HuH-7 (cell line): ENCODE results near the gene SIRT1.
"Not testable (repeated sequence)": the region's sequence is repeated elsewhere in the genome, so short reads cannot be mapped to it uniquely, and the experiment has no call there.

ENCODE experiments used
- DNase-seq: peaks from one replicate; pipeline ENCODE4 v3.0.0; 2011; ENCODE audit warnings: low spot score

Gene SIRT1

GRCh38 chr10:67877421-67877820 is 7.0 kb upstream of the SIRT1 start:
- DNase-seq = not testable (repeated sequence)

GRCh38 chr10:67878133-67878532 is 6.3 kb upstream of the SIRT1 start:
- DNase-seq = no peak

- DNase-seq = no peak
Measured at GRCh38 chr10:67883710-67884312, 645 bp upstream of the SIRT1 start.

- peak; percentile 73 for DNase-seq
Measured at GRCh38 chr10:67884842-67885670, 600 bp downstream of the SIRT1 start.

- DNase-seq = no peak
Measured at GRCh38 chr10:67893637-67894036, 9.2 kb downstream of the SIRT1 start.

GRCh38 chr10:67903581-67903980 is 19.1 kb downstream of the SIRT1 start:
- DNase-seq = no peak

- no peak for DNase-seq
Measured at GRCh38 chr10:67912331-67912946, 28.0 kb downstream of the SIRT1 start.

GRCh38 chr10:67914777-67915340 is 30.4 kb downstream of the SIRT1 start:
- no peak for DNase-seq

- DNase-seq = no peak
Measured at GRCh38 chr10:67917169-67917568, 32.7 kb downstream of the SIRT1 start.

- no peak for DNase-seq
Measured at GRCh38 chr10:67917679-67918078, 33.2 kb downstream of the SIRT1 start.

GRCh38 chr10:67921065-67921464 is 36.6 kb downstream of the SIRT1 start:
- DNase-seq = no peak

- no peak for DNase-seq
Measured at GRCh38 chr10:67923551-67923950, 39.1 kb downstream of the SIRT1 start.

GRCh38 chr10:67924136-67924535 is 39.7 kb downstream of the SIRT1 start:
- DNase-seq = no peak

GRCh38 chr10:67925449-67926005 is 41.1 kb downstream of the SIRT1 start:
- no peak for DNase-seq

- DNase-seq = no peak
Measured at GRCh38 chr10:67926951-67927350, 42.5 kb downstream of the SIRT1 start.

GRCh38 chr10:67933199-67933598 is 48.7 kb downstream of the SIRT1 start:
- no peak for DNase-seq

- no peak for DNase-seq
Measured at GRCh38 chr10:67934336-67934735, 49.9 kb downstream of the SIRT1 start.

- no peak for DNase-seq
Measured at GRCh38 chr10:67935223-67935622, 50.8 kb downstream of the SIRT1 start.

- no peak for DNase-seq
Measured at GRCh38 chr10:67936416-67936815, 52.0 kb downstream of the SIRT1 start.

GRCh38 chr10:67943917-67944316 is 59.5 kb downstream of the SIRT1 start:
- no peak for DNase-seq

- no peak for DNase-seq
Measured at GRCh38 chr10:67955614-67956013, 71.2 kb downstream of the SIRT1 start.

- peak; percentile 20 for DNase-seq
Measured at GRCh38 chr10:67959839-67960476, 75.5 kb downstream of the SIRT1 start.
